ENCODE measurements around the gene SCRN2. TPM values are rescaled to one million over a fixed set of nuclear protein-coding genes. Genes with fewer than 3 reads are reported as not detected.

The SCRN2 gene
- total RNA-seq, 4 donors from 2014 or later, result 11.0 to 22.3 (median 16.8) TPM

DNA sequence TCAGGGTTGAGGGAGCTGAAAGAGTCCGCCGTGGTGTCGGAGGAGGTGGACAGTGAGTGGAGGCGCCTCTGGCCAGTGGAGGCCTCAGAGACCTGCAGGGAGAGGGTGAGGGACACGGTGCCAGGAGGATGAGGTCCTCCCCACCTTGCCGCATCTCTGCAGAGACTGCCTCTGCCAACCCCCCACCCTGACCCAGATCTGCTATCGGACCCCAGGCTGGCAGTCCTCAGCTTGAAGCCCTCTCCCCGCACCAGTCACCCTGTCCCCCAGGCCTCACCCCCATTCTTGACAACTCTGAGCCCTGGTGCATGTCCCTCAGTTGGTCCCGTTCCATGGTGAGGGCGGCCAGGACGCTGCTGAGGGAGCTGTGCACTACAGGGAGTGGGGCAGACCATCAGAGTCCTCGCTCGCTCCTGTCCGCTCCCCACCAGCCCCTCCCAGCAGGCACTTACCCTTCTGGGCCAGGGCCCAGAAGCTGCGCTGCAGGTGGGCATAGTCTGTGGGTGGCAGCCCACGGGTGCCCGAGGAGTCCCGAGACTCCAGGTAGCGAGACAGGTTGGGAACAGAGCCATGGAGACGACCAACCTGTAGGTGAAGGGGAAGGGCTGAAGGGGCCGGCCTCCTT is 24.9 kb downstream of the SCRN2 start:
- H3K4me1 ChIP-seq, result peaks cover 14 to 21% of the 10 kb centered on the region in 2 donors
- intact Hi-C loops (cut with DNase I; ENCODE audit: low total_unique reads), result no loop called here
- DNase-seq, result no peak
- ATAC-seq, result no peak
- no peaks in the 10 kb centered on the region for H3K27me3 ChIP-seq
- no peak overlapping the region for H3K4me3 ChIP-seq
- H3K36me3 ChIP-seq, result peaks cover 0 to 38% of the 10 kb centered on the region in 2 donors
- in situ Hi-C loops (cut with MboI; ENCODE audit: low sequenced_read_pairs in 4 of 4), result no loop called here
- H3K9me3 ChIP-seq, result no peaks in the 10 kb centered on the region
- no peak overlapping the region for H3K27ac ChIP-seq
- no peak for TF ChIP-seq POLR2A (IDR thresholded peaks at IDR 0.05)
- TF ChIP-seq, protein P1, sequence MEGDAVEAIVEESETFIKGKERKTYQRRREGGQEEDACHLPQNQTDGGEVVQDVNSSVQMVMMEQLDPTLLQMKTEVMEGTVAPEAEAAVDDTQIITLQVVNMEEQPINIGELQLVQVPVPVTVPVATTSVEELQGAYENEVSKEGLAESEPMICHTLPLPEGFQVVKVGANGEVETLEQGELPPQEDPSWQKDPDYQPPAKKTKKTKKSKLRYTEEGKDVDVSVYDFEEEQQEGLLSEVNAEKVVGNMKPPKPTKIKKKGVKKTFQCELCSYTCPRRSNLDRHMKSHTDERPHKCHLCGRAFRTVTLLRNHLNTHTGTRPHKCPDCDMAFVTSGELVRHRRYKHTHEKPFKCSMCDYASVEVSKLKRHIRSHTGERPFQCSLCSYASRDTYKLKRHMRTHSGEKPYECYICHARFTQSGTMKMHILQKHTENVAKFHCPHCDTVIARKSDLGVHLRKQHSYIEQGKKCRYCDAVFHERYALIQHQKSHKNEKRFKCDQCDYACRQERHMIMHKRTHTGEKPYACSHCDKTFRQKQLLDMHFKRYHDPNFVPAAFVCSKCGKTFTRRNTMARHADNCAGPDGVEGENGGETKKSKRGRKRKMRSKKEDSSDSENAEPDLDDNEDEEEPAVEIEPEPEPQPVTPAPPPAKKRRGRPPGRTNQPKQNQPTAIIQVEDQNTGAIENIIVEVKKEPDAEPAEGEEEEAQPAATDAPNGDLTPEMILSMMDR (IDR thresholded peaks at IDR 0.05 in 4 of 5, conservative IDR thresholded peaks at IDR 0.05 in 1 of 5), result no peak

DNA sequence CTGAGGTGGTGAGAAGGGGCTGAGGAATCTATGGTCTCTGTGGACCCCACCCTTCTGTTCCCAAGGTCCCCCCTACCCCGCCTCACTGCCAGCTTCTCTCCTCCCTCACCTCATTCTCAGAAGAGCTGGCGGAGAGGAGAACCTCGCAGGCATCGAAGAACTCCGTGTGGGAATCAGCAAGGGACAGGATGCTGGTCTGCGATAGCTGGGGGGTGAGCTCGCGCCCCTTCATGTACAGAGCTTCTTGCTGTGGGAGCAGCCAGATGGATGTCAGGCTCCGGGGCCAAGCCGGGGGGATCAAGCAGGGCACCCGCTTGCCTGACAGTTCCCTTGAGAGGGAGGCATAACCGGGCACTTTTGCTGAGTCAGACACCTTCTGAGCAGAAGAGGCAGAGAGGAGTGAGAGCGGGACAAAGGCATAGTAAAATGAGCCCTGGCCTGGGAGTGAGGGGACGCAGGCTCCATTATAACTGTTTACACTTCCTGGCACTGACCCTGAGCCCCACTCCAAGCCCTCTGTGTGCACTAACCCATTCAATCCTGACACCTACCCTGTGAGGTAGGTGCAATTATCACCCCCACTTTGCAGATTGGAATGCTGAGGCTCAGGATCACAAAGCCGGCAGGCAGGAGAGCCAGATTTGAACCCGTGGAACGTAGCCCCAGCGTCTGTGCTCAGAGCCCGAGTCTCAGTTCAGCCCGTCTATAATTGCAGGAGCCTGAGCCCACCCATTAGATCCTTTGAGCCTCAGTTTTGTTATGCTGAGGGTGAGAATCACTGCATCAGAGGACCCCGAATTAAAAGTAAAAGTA is 25.8 kb downstream of the SCRN2 start:
- intact Hi-C loops (cut with DNase I; ENCODE audit: low total_unique reads), result no loop called here
- no peak for TF ChIP-seq POLR2A (IDR thresholded peaks at IDR 0.05)
- TF ChIP-seq, protein P1 (IDR thresholded peaks at IDR 0.05 in 4 of 5, conservative IDR thresholded peaks at IDR 0.05 in 1 of 5), result no peak
- no peak for ATAC-seq
- no peaks in the 10 kb centered on the region for H3K27me3 ChIP-seq
- no peak overlapping the region for H3K27ac ChIP-seq
- H3K9me3 ChIP-seq, result no peaks in the 10 kb centered on the region
- no peak for DNase-seq
- peaks cover 0 to 38% of the 10 kb centered on the region in 2 donors for H3K36me3 ChIP-seq
- in situ Hi-C loops (cut with MboI; ENCODE audit: low sequenced_read_pairs in 4 of 4), result no loop called here
- H3K4me3 ChIP-seq, result no peak overlapping the region
- H3K4me1 ChIP-seq, result peaks cover 5 to 16% of the 10 kb centered on the region in 2 donors

DNA sequence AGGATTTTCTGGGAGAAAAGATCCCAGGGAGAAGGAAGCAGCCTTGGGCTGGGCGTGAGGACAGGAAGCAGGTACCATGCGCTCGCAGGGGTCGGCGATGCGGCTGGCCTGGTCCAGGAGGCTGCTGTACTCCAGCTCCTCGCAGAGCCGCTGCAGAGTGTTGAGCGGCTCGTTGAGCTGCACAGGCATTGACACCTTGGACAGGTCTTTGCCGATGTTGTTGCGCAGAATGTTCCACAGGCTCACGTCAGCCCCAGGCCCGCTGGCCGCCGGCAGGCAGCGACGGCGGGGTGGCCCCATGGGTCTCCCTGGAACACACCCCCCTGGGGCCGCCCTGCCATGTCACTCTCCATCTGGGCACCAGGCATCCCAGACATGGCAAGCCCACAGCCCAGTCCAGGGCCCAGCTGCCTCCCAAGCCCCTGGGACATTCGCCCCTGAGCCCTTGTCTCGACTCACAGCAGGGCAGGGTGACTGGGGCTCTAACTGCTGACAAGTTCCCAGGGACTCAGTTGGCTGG is 27.5 kb downstream of the SCRN2 start:
- TF ChIP-seq POLR2A (IDR thresholded peaks at IDR 0.05), result no peak
- TF ChIP-seq, protein P1 (IDR thresholded peaks at IDR 0.05 in 4 of 5, conservative IDR thresholded peaks at IDR 0.05 in 1 of 5), result no peak

DNA sequence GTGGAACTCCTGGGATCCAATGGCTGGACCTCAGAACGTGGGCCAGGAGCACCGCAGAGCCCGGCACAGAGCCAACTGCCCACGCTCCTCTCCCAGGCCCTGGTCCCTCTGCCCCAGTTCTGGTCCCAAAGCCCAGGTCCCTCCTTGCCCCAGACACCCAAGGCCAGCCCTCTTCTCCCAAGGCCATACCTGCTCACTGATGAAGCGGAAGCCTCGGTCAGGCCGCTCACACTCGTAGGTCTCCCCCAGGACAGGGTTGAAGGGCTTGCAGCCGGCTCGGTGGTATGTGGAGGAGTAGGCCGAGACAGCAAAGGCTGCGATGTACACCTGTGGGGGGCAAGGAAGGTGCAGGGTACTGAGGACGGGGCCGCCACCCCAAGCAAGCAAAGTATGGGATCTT is 28.0 kb downstream of the SCRN2 start:
- no peaks in the 10 kb centered on the region for H3K9me3 ChIP-seq
- in situ Hi-C loops (cut with MboI; ENCODE audit: low sequenced_read_pairs in 4 of 4) (no loop called here), intact Hi-C loops (cut with DNase I; ENCODE audit: low total_unique reads) (no loop called here)
- peak overlapping the region in 1 of 4 donors; percentile 33 for H3K27ac ChIP-seq
- H3K4me3 ChIP-seq, result no peak overlapping the region
- TF ChIP-seq, protein P1 (IDR thresholded peaks at IDR 0.05 in 4 of 5, conservative IDR thresholded peaks at IDR 0.05 in 1 of 5), result no peak
- no peak for TF ChIP-seq POLR2A (IDR thresholded peaks at IDR 0.05)
- H3K36me3 ChIP-seq, result peaks cover 0 to 45% of the 10 kb centered on the region in 2 donors
- ATAC-seq (no peak), DNase-seq (peak in 1 of 2 donors; percentile 4)
- H3K27me3 ChIP-seq, result no peaks in the 10 kb centered on the region
- H3K4me1 ChIP-seq, result peaks cover 0 to 16% of the 10 kb centered on the region in 2 donors

More for the DNA sequence above, 27.5 kb downstream of the SCRN2 start:
- Histone ChIP-seq H3K27me3 (no peaks in the 10 kb centered on the region), H3K4me1 (peaks cover 0 to 16% of the 10 kb centered on the region in 2 donors), H3K27ac (no peak overlapping the region), H3K9me3 (no peaks in the 10 kb centered on the region), H3K4me3 (no peak overlapping the region), H3K36me3 (peaks cover 0 to 45% of the 10 kb centered on the region in 2 donors)
- ATAC-seq (no peak), DNase-seq (peak in 1 of 2 donors; percentile 8)
- intact Hi-C loops (cut with DNase I; ENCODE audit: low total_unique reads), result no loop called here
- in situ Hi-C loops (cut with MboI; ENCODE audit: low sequenced_read_pairs in 4 of 4), result no loop called here
